Lower leg skin (tissue), 4 donors: ENCODE data around the gene MIPOL1. TPM values are rescaled to one million over a fixed set of nuclear protein-coding genes. Genes with fewer than 3 reads are reported as not detected.

Experiments used
- DNase-seq, 2 donors: peaks; one replicate each; pipeline ENCODE4 v3.0.0-alpha.2; 2019; ENCODE audit warnings: low spot score in 2 of 2
- H3K4me3 ChIP-seq: fragments of 200-600 bp; sonication (generic); 2 replicates; pipeline ENCODE4 v1.5.1; 2017; ENCODE audit warnings: mild to moderate bottlenecking, low read depth; ENCODE audit not compliant: poor library complexity, severe bottlenecking
- POLR2A ChIP-seq, 2 donors: fragments of 450-650 bp; IDR thresholded peaks; one replicate each; pipeline ENCODE4 v1.6.1; 2016 to 2017; ENCODE audit warnings: antibody characterized with exemption in 2 of 2, mild to moderate bottlenecking in 1 of 2, moderate library complexity in 1 of 2
- WGBS, 2 donors: methylation state at CpG; one replicate each; pipeline ENCODE4 v1.1.5; 2018; 5-methylcytosine and 5-hydroxymethylcytosine counted together
- intact Hi-C: fragments of 100-400 bp; cut with DNase I; formaldehyde crosslinking; loops from one replicate; pipeline ENCODE4 v1.15.0; 2023; ENCODE audit warnings: low total_unique reads
- total RNA-seq, 4 donors: library from RNA; depleted of rRNA; stranded (reverse); fragments of >200 nt; gene quantifications; one replicate each; pipeline ENCODE4 v1.1.0, GENCODE V29; 2016
- TF ChIP-seq, protein P1 (sequence below), 3 donors: fragments of 450-650 bp; IDR thresholded peaks; one replicate each; pipeline ENCODE4 v1.5.1; 2016; ENCODE audit warnings: antibody characterized with exemption in 3 of 3, mild to moderate bottlenecking in 3 of 3, moderate library complexity in 2 of 3

The MIPOL1 gene
- total RNA-seq, 4 donors from 2014 or later = 3.6 to 6.9 (median 5.9) TPM

DNA sequence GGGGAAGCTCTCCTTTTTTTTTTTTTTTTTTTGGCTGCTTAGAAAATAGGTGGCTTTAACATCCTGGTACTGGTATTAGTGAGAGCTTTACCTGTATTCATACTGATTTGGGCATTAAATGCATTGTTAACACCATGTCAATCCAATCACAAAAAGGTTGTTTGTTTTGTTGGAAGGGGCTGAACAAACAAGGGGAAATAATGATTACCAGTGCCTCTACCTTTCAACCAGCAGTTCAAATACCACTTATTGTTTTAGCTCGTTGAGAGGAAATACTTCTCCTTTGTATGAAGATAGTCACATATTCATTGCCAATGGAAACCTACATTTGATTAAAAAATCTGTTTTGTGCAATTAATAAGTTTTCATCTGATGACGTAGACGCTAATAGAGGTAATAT is 72.9 kb downstream of the MIPOL1 start:
- intact Hi-C loops = no loop called here
- no peak for DNase-seq
- TF ChIP-seq, protein P1, sequence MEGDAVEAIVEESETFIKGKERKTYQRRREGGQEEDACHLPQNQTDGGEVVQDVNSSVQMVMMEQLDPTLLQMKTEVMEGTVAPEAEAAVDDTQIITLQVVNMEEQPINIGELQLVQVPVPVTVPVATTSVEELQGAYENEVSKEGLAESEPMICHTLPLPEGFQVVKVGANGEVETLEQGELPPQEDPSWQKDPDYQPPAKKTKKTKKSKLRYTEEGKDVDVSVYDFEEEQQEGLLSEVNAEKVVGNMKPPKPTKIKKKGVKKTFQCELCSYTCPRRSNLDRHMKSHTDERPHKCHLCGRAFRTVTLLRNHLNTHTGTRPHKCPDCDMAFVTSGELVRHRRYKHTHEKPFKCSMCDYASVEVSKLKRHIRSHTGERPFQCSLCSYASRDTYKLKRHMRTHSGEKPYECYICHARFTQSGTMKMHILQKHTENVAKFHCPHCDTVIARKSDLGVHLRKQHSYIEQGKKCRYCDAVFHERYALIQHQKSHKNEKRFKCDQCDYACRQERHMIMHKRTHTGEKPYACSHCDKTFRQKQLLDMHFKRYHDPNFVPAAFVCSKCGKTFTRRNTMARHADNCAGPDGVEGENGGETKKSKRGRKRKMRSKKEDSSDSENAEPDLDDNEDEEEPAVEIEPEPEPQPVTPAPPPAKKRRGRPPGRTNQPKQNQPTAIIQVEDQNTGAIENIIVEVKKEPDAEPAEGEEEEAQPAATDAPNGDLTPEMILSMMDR (IDR thresholded peaks at IDR 0.05) = no peak
- no peak for TF ChIP-seq POLR2A (IDR thresholded peaks at IDR 0.05)
- WGBS, 2 donors = 84 to 91% methylated on average over 3 of the region's 3 CpGs
- H3K4me3 ChIP-seq = no peak overlapping the region

DNA sequence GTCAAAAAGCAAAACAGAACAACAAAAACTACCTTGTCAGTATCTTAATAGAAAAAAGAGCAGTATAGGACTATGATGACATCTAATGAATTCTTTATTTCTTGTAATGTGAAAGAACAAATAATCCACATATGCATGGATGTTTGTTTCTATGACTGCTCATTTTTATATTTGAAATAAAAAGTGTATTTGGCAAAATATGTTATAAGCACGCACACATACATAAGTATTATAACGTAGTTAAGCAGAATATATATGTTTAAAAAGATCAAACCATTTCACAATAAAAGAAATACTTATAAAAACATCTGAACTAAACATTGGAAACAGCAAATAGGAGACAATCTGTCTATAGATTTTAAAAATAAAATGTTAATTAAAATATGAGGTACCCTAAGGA is 74.8 kb downstream of the MIPOL1 start:
- WGBS, 2 donors = 95 to 96% methylated on average over 2 of the region's 2 CpGs
- TF ChIP-seq POLR2A (IDR thresholded peaks at IDR 0.05) = no peak
- TF ChIP-seq, protein P1 (IDR thresholded peaks at IDR 0.05) = no peak
- intact Hi-C loops = no loop called here
- no peak for DNase-seq
- H3K4me3 ChIP-seq = no peak overlapping the region

DNA sequence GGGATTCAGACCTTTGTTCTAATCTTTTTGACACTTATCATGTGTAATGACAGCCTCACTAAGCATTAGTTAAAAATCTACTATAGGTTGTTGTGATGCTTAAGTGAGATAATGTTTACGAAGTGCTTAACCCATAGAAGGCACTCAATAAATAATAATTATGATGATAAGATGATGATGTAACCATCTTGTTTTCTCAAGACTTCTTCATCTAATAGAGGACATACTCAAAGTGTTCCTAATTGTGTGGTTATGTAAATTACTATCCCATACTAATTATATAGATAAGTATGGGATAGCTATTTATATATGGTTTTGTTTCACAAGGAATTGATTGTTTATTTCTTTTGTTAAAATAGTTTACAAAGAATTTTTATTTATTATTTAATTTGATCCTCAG is 76.9 kb downstream of the MIPOL1 start:
- TF ChIP-seq POLR2A (IDR thresholded peaks at IDR 0.05) = no peak
- TF ChIP-seq, protein P1 (IDR thresholded peaks at IDR 0.05) = no peak
- DNase-seq = no peak
- WGBS, 2 donors = 90 to 91% methylated on average over 1 of the region's 1 CpG
- H3K4me3 ChIP-seq = no peak overlapping the region
- intact Hi-C loops = no loop called here

DNA sequence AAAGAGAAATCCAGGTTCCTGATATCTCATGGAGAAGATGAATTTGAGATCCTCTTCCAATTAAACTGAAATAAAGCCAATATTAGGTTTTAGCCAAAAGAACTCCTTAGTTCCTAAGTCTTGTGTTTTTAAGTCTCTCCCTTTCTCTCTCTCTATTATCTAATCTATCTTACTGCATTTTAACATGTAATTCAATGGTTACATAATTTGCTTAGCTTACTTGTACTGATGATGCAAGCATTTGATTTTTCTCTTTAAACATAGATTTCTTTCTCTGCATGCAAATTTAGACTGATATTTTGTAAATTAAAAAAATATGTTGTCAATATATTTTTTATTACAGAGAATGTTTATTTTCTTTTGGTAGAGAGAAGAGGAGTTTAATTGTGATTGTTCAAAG is 78.2 kb downstream of the MIPOL1 start:
- H3K4me3 ChIP-seq = no peak overlapping the region
- DNase-seq = no peak
- intact Hi-C loops = no loop called here
- no peak for TF ChIP-seq POLR2A (IDR thresholded peaks at IDR 0.05)
- TF ChIP-seq, protein P1 (IDR thresholded peaks at IDR 0.05) = no peak

DNA sequence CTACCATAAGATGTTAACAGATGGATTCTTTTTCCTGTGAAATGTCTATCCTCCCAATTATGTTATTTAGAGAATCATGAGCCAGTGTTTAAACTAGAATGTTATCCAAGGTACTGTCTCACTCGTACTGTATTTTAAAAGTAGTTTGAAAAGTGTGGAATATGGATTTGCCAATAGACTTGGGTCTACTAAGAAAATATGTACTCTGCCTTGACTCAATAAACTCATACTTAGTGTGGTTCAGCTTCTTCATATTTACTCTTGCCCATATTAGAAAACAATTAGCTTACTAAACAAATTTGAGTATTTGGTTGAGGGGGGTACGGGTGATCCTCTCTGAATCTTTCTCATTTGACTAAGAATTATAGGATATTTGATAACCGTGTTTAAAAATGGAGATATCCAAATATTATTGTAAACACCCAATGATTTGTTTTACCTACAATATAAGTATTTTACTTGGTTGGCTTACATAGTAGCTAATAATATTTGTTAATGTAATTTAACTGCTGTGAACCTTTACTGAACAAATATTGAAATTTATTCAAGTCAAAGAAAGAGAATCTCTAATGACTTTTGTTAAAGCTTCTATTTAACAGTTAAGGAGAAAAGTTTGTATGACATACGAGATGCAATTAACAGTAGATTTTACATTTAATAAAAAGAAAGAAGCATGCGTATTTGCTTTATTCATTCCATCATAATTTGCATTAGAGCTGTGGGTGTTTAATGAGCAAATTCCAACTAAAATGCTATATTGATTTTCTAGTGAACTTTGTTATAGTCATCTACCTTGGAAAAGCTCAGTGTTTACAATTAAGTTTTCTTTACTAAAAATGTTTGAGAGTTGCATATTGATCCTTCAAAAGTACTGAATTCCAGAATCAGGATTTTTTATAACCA is 81.2 kb downstream of the MIPOL1 start:
- no peak for DNase-seq
- no peak for TF ChIP-seq POLR2A (IDR thresholded peaks at IDR 0.05)
- TF ChIP-seq, protein P1 (IDR thresholded peaks at IDR 0.05) = no peak
- WGBS, 2 donors = 88 to 92% methylated on average over 5 of the region's 5 CpGs
- H3K4me3 ChIP-seq = no peak overlapping the region
- intact Hi-C loops = no loop called here
